ENCODE measurements around the gene GTF2IRD1.

Gene GTF2IRD1

GRCh38 chr7:74570533-74571156 is 116.9 kb downstream of the GTF2IRD1 start:
- no peak for DNase-seq

DNA sequence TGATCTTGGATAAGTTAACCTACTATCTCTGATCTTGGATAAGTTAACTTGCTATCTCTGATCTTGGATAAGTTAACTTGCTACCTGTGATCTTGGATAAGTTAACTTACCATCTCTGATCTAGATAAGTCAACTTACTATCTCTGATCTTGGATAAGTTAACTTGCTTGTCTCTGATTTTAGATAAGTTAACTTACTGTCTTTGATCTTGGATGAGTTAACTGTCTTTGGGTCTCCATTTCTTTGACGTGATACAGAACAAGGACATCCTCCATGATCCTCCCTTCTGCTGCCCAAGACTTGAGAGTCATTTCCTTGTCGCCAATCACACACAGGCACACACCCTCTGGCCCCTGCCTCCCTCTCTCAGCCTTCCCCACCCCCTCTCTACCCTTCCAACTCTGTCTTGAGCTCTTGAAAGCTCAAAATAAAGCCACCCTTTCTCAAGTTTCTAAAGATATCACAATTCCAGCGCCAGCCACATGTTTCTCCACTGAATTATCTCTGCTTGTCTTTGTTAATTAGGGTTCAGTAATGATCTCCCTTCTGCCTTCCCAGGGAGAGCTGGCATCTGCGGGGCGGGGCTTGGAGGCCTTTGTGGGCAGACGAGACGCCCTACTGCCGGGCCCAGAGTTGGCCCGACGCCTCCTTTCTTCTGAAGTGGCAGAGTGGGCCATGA is 118.7 kb downstream of the GTF2IRD1 start:
- no peak for DNase-seq

DNA sequence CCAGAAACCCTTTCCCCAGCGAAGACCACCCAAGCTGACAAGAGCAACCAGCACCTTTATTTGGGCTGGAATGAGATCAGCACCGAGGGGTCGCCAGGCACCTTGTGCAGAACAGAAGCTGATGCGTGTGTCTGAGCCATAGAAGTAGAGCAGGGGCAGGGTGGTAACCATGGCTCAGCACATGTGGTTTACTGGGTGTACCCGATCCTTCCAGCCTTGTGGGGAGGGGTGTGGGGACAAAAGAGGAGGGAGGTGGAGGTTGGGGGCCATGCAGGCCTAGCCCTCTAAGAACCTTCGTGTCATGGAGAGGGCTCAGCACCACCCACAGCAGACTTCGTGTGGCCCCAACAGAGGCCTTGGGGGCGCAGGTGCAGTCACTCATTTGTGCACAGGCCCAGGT is 119.8 kb downstream of the GTF2IRD1 start:
- no peak for DNase-seq

DNA sequence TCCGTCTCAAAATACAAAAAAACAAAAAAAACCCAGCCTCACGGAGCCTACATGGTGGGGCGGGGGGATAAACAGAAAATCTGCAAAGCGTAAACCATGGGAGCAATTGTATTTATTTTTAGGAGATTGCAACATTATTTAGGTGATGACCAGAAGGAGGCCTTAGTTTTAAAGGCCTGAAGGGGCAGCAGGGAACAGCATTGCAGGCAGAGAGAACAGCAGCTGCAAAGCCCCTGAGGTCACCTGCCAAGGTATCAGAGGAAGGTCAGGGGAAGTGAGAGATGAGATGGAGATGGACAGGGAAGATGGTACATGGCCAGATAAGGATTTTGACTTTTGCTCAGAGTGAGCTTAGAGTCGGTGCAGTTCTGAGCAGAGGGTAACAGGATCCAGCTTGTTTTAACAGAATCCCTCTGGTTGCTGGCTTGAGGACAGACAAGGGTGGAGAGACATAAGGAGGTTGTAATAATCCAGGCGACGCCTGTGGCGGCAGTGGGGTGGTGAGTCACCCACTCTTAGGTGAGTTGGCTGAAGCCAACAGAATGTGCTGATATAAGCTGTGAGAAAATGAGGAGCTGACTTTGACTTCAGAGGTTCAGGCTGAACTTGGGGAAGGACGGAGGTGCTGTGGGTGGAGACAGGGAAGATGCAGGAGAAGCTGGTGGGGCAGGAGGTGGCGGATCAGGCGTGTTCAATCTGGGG is 121.5 kb downstream of the GTF2IRD1 start:
- DNase-seq: no peak

DNA sequence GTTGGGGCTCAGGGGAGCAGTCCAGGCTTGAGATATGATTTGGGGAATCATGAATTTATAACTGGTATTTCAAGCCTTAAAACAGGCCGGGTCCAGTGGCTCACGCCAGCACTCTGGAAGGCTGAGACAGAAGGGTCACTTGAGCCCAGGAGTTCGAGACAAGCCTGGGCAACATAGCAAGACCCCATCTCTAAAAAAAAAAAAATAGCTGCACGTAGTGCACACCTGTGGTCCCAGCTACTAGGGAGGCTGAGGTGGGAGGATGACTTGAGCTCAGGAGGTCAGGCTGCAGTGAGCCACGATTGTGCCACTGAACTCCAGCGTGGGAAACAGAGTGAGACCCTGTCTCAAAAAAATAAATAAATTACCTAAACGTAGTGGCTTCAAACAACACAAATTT is 122.1 kb downstream of the GTF2IRD1 start:
- DNase-seq: no peak

DNA sequence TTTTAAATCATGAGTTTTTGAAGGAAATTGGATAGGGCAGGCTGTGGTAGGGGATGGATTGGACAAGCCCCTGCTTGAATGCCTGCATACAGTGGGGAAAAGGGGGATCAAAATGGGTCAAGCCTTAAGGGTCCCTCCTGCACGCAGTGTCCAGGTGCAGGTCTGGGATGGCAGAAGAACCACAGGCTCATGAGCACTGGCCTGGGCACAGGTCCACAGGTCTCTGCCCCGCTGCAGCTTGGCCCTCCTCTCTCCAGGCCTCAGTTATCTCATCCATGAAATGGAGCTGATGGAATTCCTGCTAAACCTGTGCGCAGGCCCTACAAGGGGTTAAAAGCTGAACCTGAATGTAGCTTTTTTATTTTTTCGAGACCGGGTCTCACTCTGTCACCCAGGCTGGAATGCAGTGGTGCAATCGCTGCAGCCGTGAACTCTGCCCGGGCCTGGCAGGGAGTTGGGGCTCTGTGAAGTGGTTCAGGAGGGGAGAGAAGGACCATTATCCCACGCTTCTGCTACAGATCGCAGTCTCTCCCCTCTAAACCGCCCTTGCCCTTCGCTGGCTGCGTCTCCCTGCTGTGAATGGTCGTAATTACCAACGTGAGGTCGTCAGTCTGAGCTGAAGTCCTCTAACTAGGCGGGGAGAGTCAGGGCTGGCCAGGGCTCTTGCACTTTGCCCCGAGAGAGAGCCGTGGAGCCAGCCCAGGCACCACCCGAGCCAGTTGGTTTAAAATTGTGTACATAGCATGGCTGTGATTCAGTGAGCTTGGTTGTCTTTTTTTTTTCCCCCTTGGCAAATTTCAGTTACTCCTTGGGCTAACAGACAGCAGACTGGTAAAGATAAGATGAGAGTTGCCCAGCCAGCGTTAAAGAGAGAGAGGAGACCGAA is 126.3 kb downstream of the GTF2IRD1 start:
- no peak for DNase-seq

DNA sequence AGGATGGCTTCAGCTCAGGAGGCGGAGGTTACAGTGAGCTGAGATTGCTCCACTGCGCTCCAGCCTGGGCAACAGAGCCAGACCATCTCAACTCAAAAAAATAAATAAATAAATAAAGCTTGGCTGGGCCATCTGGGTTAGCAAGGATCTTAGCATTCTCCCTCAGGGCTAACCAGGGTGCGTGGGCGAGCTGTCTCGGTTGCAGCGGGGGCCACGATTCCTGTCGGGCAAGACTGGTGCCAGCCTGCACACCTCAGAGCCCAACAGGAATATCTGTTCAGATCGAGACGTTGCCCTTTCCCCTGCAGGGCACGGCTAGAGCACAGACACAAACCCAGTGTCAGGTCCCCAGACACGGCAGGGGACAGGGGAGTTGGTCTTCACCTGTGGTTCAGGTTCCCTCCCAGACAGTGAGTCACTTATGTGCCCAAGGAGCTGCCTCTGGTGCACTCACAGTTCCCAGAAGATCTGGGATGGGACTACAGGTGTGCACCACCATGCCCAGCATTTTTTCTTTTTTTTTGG is 128.3 kb downstream of the GTF2IRD1 start:
- DNase-seq: no peak

DNA sequence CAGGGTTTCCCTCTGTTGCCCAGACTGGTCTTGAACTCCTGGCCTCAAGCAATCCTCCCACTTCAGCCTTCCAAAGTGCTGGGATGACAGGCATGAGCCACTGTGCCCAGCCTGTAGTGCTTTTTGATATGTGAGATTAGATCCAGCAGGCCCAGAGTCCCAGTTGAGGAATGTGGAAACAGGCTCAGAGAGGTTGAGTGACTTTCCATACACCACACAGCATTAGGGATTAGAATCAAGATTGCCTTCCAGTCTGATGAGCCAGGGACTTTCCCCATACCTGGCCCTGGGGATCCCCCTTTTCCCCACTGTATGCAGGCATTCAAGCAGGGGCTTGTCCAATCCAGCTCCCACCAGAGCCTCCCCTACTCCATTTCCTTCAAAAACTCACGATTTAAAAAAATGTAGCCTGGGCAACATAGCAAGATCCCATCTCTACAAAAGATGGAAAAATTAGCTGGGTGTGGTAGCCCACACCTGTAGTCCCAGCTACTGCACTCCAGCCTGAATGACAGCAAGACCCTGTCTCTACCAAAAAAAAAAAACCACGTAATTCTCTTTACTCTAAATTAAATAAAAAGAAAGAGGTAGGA is 128.8 kb downstream of the GTF2IRD1 start:
- DNase-seq: no peak

GRCh38 chr7:74583630-74584029 is 129.9 kb downstream of the GTF2IRD1 start:
- DNase-seq: no peak

DNA sequence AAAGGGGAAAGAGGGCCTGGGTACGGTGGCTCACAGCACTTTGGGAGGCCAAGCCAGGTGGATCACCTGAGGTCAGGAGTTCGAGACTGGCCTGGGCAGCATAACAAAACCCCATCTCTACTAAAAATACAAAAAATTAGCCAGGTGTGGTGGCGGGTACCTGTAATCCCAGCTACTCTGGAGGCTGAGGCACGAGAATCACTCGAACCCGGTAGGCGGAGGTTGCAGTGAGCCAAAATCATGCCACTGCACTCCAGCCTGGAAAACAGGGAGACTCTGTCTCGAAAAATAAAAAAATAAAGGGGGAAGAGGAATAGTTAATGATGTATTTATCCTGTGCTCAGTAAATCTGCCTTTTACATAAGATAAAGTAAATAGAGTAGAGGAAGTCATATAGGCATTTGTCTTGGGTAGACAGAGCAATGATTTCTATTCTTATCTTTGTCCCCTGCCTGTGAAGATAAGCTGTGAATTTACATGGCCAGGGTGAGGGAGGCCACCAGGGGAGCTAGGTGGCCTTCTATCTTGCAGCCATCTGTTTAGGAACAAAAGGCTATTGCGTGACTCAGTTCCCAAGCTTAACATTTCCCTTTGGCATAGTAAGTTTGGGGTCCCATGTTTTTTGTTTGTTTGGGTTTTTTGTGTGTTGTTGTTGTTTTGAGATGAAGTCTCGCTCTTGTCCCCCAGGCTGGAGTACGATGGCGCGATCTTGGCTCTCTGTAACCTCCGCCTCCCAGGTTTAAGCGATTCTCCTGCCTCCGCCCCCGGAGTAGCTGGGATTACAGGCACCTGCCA is 130.7 kb downstream of the GTF2IRD1 start:
- no peak for DNase-seq

DNA sequence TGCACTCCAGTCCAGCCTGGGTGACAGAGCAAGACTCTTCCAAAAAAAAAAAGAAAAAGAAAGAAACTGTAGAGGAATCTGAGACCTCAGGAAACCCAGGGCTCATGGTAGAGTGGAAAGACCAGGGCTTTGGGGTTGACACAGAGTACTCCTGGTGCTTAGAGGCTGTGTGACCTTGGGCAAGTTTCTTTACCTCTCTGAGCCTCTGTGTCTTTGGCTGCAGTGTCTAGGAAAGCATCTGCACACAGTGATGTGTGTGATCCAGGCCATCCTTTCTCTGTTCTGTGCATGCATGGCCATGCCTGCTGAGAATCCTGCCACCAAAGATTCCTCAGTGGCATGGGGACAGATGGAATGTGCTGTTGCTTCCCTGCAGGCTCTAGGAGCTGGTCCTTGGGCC is 132.1 kb downstream of the GTF2IRD1 start:
- no peak for DNase-seq

- no peak for DNase-seq
Measured at GRCh38 chr7:74586258-74587175, 132.8 kb downstream of the GTF2IRD1 start.

GRCh38 chr7:74587435-74588126 is 133.9 kb downstream of the GTF2IRD1 start:
- DNase-seq: peak; percentile 46

DNA sequence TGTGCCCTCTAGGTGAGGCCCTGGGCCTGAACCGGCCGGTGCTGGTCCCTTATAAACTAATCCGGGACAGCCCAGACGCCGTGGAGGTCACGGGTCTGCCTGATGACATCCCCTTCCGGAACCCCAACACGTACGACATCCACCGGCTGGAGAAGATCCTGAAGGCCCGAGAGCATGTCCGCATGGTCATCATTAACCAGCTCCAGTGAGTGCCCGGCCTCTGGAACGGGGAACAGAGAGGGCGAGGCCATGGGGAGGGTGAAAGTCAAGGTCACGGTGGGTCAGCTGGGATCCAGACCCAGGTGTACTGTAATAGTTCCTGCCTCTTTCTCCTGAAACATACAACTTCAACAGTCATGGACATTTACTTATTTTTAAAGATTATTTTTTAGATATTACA is 137.1 kb downstream of the GTF2IRD1 start:
- DNase-seq: no peak

- DNase-seq: no peak
Measured at GRCh38 chr7:74598558-74598957, 144.9 kb downstream of the GTF2IRD1 start.

GRCh38 chr7:74599244-74599643 is 145.5 kb downstream of the GTF2IRD1 start:
- DNase-seq: no peak

DNA sequence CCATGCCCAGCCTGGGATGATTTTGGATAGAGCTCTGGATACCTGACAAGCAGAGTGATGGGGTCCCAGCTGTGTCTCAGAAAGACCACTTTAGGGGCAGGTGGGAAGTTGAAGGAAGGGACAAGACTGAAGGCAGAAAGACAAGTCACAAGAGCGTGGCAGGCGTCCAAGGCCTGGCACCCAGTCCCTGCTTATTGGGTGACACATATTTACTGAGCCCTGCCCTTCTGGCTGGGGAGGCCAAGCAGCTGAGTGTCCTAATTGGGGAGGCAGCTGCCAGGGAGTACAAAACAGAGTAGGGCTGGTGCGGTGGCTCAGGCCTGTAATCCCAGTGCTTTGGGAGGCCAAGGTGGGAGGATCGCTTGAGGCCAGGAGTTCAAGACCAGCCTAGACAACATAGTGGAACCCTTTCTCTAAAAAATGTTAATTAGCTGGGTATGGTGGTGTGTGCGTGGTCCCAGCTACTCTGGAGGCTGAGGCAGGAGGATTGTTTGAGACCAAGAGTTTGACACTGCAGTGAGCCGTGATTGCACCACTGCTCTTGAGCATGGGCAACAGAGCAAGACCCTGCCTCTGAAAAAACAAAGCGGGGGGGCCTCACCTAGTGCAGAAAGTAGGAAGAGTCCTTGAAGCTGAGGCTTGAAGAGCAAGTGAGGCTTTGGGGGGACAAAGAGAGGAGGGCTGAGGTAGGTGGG is 150.8 kb downstream of the GTF2IRD1 start:
- no peak for DNase-seq

DNA sequence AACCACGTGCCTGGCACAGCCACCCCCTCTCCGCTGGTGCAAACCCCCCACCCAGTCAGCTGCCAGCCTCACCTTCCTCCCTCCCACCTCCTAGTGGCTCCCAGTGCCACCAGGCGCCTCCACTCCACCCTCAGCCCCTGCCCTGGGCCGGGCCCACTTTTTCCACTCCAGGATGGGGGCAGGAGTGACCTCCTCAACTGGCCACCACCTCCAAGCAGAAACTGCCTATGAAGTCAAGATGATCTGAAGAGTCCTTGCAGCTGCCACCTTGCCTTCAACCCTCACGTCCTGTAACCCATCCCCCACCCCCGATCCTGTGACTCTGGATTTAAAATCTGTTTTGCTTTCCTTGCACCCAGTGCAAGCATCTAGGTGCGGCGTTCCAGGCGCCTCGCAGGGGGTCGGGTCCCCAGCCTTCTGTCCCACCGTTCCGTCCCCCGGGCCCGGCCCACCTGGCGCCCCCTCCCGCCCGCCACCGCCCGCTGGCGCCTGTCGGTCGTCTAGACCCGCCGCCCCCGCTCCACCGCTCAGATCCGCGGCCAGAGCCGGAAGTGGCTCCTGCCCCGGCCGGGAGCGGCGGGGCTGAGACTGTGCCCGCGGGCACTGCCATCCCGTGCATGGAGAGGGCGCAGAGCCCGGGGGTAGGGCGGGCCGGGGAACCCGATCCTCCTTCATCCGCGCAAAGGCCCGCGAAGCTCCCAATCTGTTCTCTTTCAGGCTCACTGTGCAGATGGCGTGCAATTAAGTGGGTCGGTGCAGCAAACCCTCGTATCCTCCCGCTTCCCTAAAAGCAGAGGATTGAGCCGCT is 152.6 kb downstream of the GTF2IRD1 start:
- no peak for DNase-seq

Measured in midbrain (tissue), 1 donor.